ENCODE data around the gene KCTD11.

KCTD11 gene

DNA sequence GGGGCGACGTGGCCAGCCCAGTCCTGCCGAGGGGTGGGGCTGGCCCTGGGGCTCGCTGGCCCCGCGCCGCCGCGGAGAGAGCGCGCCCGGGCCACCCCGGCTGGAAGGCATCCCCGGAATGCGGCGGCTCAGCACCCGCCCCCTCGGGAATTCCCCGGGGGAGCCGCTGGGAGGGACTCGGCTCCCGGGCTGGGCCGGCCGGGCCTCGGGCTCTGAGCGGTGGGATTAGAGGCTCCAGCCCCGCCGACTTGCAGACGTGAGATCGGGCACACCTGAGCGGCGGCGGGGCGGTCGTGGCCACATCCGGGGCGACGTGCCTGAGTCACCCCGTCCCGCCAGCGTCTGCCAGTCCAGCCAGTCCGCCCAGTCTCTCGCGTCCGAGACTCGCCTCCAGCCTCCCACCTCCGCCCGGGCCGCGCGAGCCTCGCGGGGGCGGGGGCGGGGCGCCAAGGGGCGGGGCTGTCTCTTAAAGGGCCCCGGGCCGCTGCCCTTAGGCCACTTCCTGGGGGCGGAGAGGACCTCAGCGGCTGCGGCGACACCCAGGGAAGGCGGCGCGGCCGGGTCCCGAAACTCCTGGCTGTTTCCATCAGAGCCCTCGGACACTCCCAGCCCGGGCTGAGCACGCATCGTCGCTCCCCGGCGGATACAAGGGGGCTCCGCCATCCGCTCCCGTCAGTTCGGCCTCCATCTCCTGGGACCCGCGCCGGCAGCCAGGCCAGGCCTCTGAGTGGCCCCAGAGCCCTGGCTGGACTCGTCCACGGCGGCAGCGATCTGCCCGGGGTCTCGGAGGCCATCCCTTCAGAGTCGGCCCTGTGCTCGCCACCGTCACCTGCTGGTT lies at the start of gene KCTD11:
Gene KCTD11 (plus strand): TSS at position 498 of the 838 bp plus-strand sequence.
- peak; percentile 98 for DNase-seq (ENCODE audit: low spot score)

DNA sequence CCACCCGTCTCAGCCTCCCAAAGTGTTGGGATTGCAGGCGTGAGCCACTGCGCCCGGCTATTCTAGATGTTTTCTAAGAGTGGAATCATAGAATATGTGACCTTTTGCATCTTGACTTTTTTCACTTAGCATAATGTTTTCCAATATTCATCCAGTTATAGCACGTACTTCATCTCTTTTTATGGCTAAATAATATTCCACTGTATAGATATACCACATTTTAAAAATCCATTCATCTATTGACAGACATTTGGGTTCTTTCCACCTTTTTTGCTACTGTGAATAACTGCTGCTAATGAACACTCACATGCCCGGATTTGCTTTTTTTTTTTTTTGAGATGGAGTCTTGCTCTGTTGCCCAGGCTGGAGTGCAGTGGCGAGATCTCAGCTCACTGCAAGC lies 47.8 kb upstream of the KCTD11 start:
- no peak for DNase-seq (ENCODE audit: low spot score)

DNA sequence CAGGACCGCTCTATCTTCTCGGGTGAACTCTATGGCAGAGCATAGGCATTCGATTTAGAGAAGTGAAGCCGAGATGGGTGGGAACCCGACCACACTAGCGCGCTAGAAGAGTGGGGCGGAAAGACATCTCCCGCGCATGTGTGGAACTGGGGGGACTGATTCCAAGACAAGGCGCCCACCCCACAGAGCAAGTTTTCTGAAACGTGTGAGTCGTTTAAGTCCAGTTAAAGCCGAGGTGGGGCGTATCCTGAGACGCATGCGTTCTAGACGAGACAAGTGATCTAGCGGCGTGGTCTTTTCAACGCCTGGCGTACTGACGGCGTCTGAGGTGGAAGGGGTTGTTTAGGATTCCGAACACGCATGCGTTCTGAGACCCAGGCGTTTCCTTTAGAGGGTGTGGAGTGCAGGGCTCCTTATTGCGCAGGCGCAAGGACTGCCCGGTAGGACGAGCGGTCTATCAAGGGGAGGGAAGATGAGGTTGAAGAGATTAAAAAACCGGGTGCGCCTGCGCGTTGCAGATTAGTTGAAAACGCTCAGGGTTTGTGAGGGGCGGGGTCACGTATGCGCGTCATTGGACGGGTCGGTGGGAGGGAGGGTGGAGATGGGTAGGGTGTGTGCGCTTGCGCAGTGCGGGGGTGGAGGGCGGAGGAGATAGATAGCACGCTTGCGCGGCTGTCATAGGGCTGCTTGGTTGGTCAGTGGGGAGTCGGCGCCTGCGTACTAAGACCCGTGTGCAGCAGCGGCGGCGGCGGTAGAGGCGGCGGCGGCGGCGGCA lies 44.9 kb upstream of the KCTD11 start, which contains the start of gene EIF5A:
Gene EIF5A (plus strand): TSS at position 718 of the 775 bp plus-strand sequence. CDS start 2,008 bp downstream, outside the sequence.
- peak; percentile 99 for DNase-seq (ENCODE audit: low spot score)

DNA sequence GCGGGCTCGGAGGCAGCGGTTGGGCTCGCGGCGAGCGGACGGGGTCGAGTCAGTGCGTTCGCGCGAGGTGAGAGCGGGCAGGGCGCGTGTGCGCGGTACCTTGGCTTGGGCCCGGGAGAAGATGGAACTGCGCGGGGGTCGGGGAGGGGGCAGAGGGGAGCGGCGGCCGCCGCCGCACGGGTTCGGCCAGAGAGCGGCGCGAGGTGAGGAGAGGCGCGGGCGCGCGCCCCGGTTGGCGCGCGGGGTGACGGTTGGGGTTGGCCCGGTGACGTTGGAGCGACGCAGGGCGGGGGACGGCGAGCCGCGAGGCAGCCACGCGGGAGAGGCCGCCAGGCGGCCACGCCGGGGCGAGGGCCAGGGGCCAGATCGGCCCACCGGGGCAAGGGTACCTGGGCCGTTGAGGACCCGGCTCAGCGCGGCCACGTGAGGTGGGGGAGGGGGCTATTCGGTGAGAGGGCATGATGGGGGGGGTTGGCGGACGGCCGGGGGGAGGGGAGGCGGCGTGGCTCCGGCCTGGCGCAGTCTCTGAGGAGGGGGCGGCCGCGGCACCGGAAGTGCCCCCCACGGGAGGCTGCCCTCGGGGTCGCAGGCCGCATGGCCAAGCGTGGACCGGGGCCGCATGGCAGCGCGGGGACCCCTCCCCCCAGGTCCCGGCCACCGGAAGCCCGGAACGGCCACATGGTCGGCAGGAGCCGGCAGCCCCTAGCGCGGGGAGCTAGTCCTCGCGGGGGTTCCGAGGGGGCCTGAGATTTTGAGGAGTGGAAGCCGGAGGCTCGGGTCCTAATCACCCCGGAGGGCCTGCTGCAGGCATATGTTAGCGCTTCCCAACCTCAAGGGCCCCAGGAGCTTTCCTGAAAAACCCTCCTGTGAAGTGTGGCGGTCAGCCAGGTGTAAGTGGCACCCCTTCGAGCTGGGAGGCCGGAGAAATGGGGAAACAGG lies 44.0 kb upstream of the KCTD11 start:
- peak; percentile 16 for DNase-seq (ENCODE audit: low spot score)

DNA sequence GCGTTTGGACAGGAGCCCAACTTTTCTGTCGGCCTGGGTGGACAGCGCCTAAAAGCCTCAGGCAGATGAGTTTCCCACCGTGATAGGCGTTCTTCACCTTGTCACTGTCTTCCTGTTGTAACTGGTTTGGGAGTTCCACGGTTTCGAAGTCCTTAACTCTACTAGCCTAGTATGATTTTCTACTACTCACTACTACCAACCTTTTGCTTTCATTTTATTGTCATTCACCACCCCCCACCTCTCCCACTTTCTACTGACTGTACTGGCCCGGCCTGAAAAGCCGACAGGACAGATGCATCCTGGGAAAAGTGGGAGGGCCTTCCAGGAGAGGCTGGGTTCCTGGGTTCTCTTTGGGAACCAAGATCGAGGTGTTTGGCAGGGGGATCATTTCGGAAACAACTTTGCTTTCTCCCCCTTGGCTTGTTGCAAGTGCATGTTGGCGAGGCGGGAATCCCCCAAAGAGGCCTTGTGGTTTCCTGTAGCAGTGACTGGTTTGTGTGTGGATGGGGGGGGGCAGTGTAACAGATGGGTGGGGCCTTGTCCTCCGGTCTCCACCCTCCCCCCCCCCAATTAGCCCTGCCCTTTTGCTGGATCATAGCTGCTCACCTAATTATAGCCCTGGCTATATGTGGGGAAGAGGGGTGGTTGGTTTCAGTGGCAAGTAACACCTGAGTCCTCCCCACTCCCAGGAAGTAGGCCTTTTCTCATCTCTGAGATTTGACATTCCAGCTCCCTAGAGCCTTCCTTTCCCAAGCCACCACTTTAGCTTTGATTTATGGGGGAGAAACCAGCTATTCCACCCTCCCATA lies 43.1 kb upstream of the KCTD11 start:
- DNase-seq (ENCODE audit: low spot score): peak; percentile 81

DNA sequence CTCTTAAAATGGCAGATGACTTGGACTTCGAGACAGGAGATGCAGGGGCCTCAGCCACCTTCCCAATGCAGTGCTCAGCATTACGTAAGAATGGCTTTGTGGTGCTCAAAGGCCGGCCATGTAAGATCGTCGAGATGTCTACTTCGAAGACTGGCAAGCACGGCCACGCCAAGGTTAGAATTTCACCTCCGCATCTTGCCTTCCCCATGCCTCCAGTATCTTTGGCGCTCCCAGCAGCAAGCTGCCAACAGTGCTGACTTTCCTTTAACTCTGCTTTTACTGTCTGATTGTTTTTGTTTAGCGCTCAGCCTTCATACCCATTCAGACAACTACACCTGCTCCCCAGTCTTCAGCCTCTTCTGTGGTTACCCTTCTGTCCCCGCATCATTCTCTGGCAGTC lies 42.3 kb upstream of the KCTD11 start:
- no peak for DNase-seq (ENCODE audit: low spot score)

DNA sequence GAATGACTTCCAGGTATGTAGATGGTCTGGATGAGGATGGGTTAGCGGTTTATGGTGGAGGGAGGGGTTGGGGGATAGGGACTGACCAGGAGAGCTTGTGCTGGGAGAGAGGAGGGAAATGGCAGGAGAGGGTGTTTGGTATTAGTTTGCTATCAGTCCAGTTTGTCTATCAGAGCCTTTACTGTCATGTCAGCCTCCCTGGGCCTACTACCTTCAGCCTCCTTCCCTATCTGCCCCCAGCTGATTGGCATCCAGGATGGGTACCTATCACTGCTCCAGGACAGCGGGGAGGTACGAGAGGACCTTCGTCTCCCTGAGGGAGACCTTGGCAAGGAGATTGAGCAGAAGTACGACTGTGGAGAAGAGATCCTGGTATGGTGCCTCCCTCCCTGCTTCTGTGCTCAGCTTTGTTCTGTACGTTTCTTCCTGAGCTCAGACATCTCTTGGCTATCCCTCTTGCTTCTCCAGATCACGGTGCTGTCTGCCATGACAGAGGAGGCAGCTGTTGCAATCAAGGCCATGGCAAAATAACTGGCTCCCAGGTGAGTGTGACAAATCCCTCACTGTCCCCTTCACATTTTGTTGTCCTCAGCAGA lies 40.8 kb upstream of the KCTD11 start:
- DNase-seq (ENCODE audit: low spot score): no peak

DNA sequence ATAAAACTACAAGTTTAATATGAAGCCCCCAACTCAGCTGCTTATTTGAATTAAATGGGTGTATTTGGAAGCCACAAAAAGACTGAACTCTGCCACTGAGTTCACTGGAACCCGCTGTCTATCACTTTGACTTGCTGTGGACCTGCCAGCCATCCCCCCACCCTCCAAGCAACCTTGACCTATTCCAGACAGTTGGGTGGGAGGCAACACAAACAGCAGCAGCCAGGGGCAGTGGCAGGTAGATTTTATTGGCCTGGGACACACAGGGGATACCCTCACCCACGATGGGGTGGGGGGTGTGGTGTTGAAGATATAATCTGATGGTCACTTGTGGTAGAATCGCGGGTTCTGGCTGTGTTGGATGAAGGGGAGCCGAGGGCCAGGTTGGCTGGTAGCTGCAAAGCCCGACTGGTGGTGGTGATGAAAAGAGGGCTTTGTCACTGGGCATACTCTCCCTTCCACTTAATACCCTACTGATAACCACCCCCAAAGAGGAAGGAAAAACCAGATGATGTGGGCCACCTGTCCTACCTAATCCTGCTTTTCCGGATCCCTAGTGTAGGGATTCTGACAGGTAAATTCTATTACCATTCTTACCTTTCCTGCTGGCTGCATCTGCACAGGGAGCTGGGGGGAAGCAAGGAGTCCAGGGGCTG lies 39.4 kb upstream of the KCTD11 start:
- DNase-seq (ENCODE audit: low spot score): no peak

DNA sequence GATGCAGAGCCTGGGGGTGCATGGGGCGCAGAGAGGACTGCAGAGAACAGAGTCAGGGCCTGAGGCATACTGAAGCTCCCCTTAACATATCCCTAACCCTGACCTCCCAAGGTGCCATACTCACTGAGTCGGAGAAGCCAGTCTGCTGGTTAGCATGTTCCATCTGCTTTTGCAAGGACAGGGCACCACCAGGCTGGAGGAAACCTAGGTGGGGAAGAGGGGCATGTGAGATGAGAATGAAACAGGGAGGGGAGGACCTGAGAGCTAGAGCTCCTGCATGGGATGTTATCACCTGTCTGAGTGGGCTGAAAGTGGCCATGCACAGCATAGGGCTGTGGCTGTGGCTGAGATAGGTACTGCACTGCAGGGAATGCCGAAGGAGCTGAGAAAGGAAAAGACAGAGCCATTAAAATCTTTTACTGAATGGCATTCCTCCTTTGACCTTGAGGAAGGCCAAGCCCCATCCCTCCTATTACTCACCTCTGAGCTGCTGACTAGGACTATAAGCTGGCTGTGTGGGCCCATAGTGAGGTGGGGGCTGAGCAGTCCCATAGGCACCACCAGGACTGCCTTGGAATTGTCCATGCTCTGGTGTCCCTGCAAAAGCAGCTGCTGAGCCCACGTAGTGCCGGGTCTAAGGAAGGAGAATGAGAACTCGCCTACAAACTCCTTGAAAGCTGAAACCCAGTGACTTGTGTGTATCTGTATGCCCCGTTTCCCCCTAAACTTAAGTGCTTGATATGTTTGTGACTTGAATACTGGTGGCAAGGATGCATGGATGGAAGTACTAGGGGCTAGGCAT lies 38.7 kb upstream of the KCTD11 start:
- DNase-seq (ENCODE audit: low spot score): no peak

DNA sequence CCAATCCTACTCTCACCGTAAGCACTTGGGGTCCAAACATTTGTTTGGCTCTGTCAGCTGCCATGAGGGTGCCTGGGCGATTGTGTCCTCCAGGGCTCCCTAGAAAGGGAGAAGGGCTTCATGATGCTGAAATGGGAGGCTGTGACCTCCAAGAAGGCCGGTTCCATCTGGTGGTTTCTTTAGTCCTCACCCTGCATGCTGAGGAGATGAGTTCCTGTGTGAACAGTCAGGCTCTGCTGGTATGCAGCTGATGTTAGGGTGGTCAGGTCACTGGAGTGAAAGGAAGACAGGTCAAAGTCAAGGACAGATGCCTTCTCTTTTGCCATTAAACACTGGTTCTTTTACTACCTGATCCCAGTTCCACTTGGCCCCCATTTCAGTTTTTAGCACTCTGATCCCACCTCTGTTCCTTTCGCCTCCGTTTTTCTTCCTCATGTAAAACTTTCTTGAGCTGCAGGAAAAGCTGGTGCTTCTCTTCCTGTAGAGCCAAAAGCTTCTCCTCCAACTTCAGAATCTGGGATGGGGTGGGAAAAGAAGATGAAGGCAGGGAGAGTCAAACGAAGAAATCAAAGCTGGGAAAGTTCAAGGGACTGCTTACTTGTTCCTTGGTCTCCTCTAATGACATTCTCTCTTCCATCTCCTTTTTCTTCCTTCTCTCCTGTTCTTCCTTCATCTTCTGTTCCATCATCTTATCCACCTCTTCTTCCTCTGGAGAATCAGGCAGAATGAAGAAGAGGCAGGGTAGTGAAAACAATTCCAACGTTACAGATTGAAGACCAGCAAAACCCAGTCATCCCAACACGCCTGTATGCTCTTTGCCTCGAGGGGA lies 37.9 kb upstream of the KCTD11 start:
- DNase-seq (ENCODE audit: low spot score): no peak

DNA sequence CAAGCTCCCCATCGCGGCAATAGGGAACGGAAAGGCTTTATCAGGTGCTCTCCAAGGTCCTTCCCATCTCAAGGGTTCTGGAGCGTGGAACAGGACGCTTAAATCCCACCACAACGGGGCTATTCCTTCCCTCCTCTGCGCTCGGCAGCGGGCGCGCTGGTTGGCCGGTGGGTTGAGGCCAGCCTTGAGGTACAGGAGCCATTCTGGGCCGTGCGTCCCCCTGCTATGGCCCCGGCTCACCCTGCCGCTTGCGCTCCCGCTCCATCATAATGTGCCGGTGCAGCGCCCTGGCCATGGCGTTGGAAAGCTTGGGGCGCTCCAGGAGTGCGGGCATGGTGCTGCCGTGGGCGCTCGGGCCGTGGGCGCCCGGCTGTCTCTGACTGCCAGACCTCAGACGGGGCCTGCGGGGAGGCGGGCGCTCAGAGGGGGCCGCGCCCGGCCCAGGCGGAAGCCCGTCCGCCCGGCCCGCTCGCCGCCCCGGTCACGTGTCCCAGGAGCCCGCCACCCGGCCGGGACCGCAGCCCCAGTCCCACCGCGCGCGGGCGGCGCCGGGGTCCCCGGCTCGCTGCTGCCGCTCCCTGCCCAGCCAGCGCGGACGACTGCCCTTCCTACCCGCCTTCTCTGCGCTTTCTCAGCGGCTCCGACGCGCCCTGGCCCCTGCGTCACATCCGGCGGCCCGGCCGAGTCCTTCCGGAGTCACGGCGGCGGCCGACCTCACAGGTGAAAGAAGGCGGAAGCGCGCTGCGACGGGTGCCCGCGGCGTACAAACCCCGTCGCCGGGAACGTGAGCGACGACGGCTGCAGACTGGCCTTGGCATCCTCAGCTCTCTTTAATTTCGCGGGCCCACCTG lies 37.0 kb upstream of the KCTD11 start, which contains the start of gene GPS2:
Gene GPS2 (minus strand): TSS at position 642 of the 851 bp plus-strand sequence. CDS start 308 bp downstream, at position 334.
- peak; percentile 88 for DNase-seq (ENCODE audit: low spot score)

DNA sequence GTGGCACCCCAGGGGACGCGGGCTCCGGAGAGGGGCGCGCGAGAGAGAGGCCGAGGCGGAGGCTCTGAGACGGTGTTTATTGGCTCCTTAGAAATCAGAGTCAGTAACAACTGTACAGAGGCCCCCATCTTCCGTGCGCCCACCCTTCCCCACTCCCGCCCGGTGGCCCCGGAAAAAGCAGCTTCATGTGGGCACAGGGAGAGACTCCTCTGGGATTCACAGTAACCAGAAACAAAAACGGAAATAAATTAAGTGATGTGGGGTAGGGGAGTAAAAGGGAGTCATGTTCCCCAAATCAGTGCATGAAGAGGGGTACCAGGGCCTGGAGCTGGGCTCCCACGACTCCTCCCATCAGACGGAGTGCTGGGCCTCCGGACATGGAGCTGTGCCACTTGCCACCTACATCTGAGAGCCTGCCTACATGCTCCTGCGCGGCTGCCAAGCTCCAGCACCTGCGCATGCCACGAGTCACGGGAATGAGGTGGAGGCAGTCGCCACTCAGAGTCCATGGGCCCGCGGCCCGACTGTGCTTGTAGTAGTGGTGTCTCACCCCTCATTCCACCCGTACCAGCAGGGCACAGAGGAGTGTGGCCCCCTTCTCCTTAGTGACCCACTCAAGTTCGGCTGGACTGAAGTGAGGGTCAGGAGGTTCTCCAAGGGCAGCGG lies 36.3 kb upstream of the KCTD11 start:
- no peak for DNase-seq (ENCODE audit: low spot score)

DNA sequence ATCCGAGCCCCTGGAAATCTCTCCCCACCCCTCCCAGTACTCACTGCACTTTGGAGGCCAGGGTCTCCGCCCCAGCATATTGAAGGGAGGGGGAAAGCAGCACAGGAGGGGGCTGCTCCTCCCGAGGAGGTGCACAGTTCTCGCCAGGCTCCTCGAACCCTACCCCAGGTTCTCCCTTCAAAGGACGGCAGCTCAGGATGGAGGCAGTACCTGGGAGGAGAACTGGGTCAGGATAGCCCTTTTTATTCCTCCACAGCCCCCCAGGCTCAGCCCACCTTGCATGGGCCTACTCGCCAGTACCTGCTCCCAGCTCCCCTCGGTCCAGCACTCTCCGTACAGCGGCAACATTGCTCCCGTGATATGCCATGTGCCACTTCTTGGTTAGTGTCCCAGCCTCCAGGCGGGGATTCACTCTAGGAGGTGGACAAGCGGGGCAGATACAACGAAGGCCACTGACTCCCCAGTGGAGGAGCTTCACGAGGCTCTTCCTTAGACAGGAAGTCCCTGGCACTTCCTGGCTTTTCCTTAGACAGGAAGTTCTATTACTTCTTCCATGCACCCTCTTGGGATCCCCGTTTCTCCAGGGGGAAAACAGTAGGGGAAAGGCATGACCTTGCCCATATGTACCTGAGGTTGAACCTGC lies 34.7 kb upstream of the KCTD11 start:
- no peak for DNase-seq (ENCODE audit: low spot score)

DNA sequence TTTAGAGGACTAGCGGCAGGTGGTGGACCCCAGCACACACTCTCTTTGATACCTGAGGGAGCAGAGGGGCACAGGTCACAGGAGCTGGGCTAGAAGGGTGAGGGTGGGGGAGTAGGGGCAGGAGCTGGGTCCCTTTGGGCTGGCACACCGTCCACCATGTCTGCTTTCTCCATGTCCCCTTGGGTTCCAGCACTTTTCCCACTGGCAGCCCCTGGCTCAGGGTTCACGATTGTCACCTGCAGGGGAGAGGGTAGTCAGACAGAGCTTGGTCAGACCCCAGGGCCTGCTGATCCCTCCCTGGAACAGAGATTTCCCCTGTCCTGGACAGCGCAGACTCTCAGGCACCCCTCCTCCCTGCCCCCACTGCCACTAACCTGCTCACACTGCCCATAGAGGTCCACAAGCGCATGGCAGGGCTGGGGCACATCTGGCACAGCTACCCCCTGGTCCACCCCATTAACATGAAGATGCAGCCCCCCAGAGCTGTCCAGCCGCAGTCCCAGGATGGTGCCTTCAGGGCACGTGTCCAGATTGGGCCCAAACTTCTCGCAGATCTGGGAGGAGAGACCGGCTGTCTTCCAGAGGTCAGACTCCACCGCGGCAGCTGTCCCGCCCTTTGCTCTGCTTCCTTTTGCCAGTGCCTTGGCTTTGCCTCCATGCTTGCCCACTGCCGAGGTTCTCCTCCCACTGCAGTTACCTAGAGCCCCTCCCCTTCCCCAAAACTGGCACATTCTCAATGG lies 33.7 kb upstream of the KCTD11 start:
- DNase-seq (ENCODE audit: low spot score): no peak

DNA sequence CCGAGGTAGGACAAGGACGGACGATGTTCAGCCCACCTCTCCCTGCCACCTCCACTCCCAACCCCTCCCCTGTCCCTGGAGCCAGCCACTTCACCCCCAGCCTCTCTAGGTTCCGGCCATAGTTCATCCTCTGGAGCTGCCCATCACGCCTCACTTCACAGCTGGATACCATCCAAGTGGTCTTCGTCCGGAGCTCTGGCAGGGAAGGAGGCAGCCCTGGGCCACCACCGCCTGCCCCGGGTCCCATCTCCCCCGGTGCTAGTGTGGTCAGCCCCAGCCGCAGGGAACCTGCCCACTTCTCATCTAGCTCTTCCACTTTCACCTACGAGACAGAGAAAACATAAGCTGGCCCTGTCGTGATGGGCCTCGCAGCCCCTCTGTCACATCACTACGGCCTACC lies 30.5 kb upstream of the KCTD11 start:
- DNase-seq (ENCODE audit: low spot score): no peak
